ENCODE data around the gene PRLH. TPM values are rescaled to one million over a fixed set of nuclear protein-coding genes. Genes with fewer than 3 reads are reported as not detected.

PRLH gene
- total and polyA plus RNA-seq, 8 donors = not detected

GRCh38 chr2:237558961-237559641, 7.3 kb upstream of the PRLH start:
- Histone ChIP-seq H3K27me3 (peaks cover 0 to 8% of the 10 kb centered on the region in 2 donors), H3K36me3 (peaks cover 0 to 18% of the 10 kb centered on the region in 2 donors), H3K9me3 (peaks cover 0 to 17% of the 10 kb centered on the region in 2 donors), H3K4me3 (no peak overlapping the region), H3K4me1 (no peaks in the 10 kb centered on the region), H3K27ac (no peak overlapping the region)
- ATAC-seq (peak; percentile 55), DNase-seq (peak in 2 of 4 donors; percentile 36 to 51)
- intact Hi-C loops (cut with DNase I) = no loop called here
- TF ChIP-seq CTCF (IDR thresholded peaks at IDR 0.05) = no peak

- ATAC-seq = no peak
- TF ChIP-seq CTCF (IDR thresholded peaks at IDR 0.05) = no peak
- peaks cover 0 to 3% of the 10 kb centered on the region in 2 donors for H3K9me3 ChIP-seq
- intact Hi-C loops (cut with DNase I) = no loop called here
- H3K4me3 ChIP-seq = no peak overlapping the region
- H3K36me3 ChIP-seq = no peaks in the 10 kb centered on the region
- H3K27me3 ChIP-seq = peaks cover 0 to 17% of the 10 kb centered on the region in 2 donors
- H3K27ac ChIP-seq = no peak overlapping the region
- no peaks in the 10 kb centered on the region for H3K4me1 ChIP-seq
- peak in 1 of 4 donors; percentile 63 for DNase-seq
These were observed 5.2 kb upstream of the PRLH start for GRCh38 chr2:237561221-237561620.

DNA sequence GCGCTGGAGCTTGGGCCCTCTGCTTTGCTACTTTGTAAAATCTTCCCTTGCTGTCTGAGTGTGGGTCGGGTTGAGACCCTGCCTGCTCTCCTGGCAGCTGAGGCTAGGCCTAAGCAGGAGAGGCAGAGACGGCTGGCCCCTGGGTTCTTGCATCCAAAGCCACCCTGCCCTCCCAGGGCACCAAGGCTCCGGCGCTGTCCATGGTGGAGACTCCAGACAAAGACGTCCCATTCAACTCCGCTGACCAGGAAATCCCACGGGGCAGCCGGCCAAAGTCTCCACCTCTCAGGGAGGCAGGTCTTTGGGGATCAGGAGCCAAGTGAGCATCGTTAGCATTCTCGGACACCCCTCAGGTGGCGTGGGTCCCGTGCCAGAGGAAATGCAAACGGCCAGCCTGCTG, 2.6 kb upstream of the PRLH start:
- Histone ChIP-seq H3K4me1 (no peaks in the 10 kb centered on the region), H3K27ac (no peak overlapping the region), H3K9me3 (no peaks in the 10 kb centered on the region), H3K4me3 (no peak overlapping the region), H3K36me3 (no peaks in the 10 kb centered on the region), H3K27me3 (peaks cover 0 to 17% of the 10 kb centered on the region in 2 donors)
- no peak for TF ChIP-seq CTCF (IDR thresholded peaks at IDR 0.05)
- peak; percentile 48 for ATAC-seq
- intact Hi-C loops (cut with DNase I) = no loop called here
- DNase-seq = peak in 2 of 4 donors; percentile 36 to 80

GRCh38 chr2:237564526-237565131, 1.7 kb upstream of the PRLH start:
- DNase-seq (no peak), ATAC-seq (no peak)
- H3K36me3 ChIP-seq = no peaks in the 10 kb centered on the region
- no peak for TF ChIP-seq CTCF (IDR thresholded peaks at IDR 0.05)
- H3K27ac ChIP-seq = no peak overlapping the region
- H3K4me3 ChIP-seq = no peak overlapping the region
- intact Hi-C loops (cut with DNase I) = no loop called here
- no peaks in the 10 kb centered on the region for H3K9me3 ChIP-seq
- peaks cover 0 to 17% of the 10 kb centered on the region in 2 donors for H3K27me3 ChIP-seq
- H3K4me1 ChIP-seq = no peaks in the 10 kb centered on the region

- no peak for DNase-seq
- Histone ChIP-seq H3K27ac (no peak overlapping the region), H3K36me3 (no peaks in the 10 kb centered on the region), H3K9me3 (no peaks in the 10 kb centered on the region), H3K4me1 (no peaks in the 10 kb centered on the region), H3K4me3 (no peak overlapping the region), H3K27me3 (peaks cover 0 to 17% of the 10 kb centered on the region in 2 donors)
- no peak for TF ChIP-seq CTCF (IDR thresholded peaks at IDR 0.05)
- intact Hi-C loops (cut with DNase I) = no loop called here
- no peak for ATAC-seq
These were observed 400 bp upstream of the PRLH start for GRCh38 chr2:237565974-237566373.
